ENCODE data around the gene AP1G2.
"Not testable (repeated sequence)": the region's sequence is repeated elsewhere in the genome, so short reads cannot be mapped to it uniquely, and the experiment has no call there.

The AP1G2 gene, protein sequence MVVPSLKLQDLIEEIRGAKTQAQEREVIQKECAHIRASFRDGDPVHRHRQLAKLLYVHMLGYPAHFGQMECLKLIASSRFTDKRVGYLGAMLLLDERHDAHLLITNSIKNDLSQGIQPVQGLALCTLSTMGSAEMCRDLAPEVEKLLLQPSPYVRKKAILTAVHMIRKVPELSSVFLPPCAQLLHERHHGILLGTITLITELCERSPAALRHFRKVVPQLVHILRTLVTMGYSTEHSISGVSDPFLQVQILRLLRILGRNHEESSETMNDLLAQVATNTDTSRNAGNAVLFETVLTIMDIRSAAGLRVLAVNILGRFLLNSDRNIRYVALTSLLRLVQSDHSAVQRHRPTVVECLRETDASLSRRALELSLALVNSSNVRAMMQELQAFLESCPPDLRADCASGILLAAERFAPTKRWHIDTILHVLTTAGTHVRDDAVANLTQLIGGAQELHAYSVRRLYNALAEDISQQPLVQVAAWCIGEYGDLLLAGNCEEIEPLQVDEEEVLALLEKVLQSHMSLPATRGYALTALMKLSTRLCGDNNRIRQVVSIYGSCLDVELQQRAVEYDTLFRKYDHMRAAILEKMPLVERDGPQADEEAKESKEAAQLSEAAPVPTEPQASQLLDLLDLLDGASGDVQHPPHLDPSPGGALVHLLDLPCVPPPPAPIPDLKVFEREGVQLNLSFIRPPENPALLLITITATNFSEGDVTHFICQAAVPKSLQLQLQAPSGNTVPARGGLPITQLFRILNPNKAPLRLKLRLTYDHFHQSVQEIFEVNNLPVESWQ

DNA sequence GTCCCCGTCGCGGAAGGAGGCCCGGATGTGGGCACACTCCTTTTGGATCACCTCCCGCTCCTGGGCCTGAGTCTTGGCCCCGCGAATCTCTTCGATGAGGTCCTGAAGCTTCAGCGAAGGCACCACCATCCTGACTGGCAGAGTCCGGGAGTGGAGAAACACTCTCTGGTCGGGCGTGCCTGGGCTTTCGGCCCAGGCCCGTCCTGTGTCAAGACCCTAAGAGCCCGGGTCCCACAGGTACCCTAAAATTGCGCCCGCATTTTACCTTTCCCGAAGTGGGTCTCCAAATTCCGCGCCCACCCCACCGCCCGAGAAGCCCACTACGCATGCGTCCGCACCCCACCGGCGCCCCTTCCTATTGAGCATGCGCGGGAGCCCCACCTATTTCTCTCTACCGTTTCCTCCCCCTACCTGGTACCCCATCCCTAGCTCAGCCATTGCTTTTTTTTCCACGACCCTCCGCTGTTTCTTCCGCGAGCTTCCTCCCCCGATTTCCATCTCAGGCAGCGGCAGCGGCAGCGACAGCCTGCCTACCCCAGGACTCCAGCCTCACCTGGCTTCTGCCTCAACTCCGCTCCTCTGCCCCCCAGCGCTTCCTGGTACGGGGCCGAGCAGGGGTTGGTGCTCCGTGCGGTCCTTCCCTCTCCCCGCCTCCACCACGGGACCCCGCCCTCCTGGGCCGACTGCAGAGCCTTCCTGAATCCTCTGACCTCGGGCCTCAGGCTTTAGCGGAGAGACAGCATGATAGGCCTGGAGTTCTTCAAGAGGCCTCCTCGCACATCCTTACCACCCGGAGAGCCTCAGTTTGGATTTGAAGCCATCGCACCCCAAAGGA lies at the start of gene AP1G2:
Gene AP1G2 (minus strand): TSS at position 606 of the 835 bp plus-strand sequence. CDS start 477 bp downstream, at position 129.
- DNase-seq (ENCODE audit: low read depth, low spot score) = no peak

- no peak for DNase-seq (ENCODE audit: low read depth, low spot score)
Observed at GRCh38 chr14:23615856-23616255, 48.3 kb upstream of the AP1G2 start.

DNA sequence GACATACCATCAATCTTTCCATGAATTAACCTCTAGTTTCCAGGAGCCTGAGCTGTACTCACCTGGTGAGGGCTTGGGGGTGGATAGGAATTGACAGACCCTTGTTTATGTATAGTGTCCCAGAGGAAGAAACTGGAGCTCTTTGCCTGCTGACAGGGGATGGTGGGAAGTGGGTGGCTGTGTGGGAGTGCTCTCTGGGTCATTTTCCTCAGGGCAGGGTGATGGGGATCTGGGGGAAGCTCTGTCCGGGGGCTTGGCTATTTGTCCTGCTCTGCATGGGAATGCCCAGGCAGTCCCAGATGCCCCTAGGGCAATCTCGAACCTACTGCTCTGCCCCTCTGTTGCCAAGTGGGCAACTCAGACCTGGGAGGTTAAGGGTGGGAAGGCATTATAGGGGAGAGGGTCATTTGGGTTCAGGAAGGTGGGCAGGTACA lies 46.8 kb upstream of the AP1G2 start:
- no peak for DNase-seq (ENCODE audit: low read depth, low spot score)

DNA sequence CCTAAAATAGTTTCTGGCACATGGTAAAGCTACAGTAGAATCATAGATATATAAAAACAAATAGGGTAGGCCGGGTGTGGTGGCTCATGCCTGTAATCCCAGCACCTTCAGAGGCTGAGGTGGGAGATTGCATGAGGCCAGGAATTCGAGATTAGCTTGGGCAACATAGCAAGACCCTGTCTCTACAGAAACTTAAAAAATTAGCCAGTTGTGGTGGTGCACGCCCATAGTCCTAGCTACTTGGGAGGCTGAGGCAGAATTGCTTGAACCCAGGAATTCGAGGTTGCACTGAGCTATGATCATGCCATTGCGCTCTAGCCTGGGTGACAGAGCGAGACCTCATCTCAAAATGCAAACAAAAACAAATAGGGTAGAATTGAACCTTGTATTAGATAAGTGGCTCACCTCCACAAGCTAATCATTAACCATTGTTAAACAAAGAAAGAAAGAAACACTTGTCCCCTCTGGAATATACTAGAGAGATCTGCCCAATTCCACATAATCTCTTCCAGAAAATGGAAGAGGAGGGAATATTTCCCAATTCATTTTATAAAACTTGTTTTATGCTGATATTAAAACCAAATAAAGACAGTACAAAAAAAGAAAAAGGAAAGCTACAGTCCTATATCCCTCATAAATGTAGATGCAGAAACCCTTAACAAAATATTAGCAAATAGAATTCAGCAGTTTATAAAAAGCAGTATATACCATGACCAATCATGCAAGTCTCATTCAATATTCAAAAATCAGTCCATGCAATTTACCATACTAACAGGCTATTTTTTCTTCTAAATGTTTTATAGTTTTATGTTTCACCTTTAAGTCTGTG lies 45.9 kb upstream of the AP1G2 start:
- DNase-seq (ENCODE audit: low read depth, low spot score) = no peak

- no peak for DNase-seq (ENCODE audit: low read depth, low spot score)
Observed at GRCh38 chr14:23612802-23613201, 45.2 kb upstream of the AP1G2 start.

- DNase-seq (ENCODE audit: low read depth, low spot score) = no peak
Observed at GRCh38 chr14:23612354-23612732, 44.8 kb upstream of the AP1G2 start.

DNA sequence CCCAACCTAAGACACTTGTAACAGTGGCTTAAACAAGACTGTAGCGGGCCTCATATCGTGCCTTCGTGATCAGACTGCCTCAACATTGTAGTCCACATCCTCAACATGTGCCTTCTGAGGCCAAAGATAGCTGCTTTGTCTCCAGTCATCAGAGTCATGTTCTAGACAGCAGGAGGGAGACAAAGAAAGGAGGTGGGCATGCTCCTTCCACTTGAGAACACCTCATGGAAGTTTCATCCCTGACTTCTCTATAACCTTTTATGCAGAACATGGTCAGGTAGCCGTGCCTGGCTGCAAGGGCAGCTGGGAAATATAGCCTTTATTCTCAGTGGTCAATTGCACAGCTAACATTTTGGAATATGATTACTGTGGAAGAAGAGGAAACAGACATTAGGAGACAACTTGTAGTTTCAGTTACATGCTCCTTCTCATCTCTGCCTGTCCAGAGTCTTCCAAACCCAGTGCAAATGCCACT lies 43.3 kb upstream of the AP1G2 start:
- DNase-seq (ENCODE audit: low read depth, low spot score) = no peak

- no peak for DNase-seq (ENCODE audit: low read depth, low spot score)
Observed at GRCh38 chr14:23610090-23610814, 42.7 kb upstream of the AP1G2 start.

DNA sequence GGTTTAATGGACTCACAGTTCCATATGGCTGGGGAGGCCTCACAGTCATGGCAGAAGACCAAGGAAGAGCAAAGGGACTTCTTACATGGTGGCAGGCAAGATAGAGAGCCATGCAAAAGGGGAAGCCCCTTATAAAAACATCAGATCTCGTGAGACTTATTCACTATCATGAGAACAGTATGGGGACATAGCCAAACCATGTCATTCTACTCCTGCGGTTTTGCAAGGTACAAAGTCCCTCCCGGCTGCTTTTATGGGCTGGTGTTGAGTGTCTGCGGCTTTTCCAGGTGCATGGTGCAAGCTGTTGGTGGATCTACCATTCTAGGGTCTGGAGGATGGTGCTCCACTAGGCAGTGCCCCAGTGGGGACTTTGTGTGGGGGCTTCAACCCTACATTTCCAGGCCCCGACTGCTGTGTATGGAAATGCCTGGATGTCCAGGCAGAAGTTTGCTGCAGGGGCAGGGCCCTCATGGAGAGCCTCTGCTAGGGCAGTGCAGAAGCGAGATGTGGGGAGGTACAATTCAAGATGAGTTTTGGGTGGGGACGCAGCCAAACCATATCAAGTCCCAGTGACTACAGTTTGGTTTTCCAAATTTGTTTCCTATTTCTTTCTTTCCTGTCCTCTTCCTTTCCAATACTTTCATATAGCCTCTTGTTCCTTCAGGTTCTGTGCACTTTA lies 42.0 kb upstream of the AP1G2 start:
- not testable (repeated sequence) for DNase-seq (ENCODE audit: low read depth, low spot score)

GRCh38 chr14:23609001-23609400 lies 41.4 kb upstream of the AP1G2 start:
- DNase-seq (ENCODE audit: low read depth, low spot score) = no peak

DNA sequence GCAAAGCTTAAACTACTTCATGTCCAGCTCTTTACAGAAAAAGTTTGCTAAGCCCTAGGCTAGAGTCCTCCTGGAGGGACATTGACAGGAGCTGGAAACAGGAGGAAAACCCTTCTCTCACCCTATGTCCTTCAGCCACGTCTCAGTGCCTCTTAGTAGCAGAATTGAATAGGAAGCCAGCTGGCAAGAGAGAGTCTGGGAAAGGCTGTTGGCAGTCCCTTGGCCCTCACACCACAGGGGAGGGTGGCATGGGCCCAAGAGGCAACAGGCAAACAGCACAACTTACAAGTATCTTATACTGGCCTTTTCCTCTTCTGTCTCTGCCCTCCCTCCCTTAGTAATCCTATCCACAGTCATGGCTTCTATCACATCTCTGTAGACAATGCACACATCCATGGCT lies 40.9 kb upstream of the AP1G2 start:
- DNase-seq (ENCODE audit: low read depth, low spot score) = no peak

DNA sequence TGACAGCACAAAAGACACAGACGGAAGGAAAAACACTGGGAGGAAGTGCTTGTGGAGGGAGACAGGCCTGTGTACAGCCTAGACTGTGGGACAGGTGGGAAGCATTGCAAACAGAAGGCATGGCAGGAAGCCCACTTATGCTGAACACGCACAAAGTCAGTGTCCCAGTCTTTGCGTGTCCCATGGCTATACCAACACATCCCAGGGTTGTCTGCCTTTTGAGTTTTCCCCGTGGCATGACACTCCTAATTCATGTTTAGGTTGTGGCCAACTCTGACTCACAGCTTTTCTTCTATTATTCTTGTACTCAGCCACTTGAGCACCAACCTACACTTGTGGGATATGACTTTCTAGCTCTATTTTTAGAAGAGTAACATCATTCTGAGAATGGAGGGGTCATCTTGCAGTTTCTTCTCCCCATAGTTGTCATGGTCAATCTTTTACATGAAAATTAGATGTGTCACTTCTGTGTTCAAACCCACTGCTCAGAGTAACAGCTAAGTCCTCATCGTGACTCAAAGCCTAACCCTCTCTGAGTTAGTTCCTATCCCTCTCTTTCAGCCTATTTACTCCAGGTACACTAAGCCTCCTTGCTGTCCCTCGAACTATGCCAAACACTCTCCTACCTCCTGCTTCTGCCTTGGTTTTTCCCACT lies 38.5 kb upstream of the AP1G2 start:
- no peak for DNase-seq (ENCODE audit: low read depth, low spot score)

DNA sequence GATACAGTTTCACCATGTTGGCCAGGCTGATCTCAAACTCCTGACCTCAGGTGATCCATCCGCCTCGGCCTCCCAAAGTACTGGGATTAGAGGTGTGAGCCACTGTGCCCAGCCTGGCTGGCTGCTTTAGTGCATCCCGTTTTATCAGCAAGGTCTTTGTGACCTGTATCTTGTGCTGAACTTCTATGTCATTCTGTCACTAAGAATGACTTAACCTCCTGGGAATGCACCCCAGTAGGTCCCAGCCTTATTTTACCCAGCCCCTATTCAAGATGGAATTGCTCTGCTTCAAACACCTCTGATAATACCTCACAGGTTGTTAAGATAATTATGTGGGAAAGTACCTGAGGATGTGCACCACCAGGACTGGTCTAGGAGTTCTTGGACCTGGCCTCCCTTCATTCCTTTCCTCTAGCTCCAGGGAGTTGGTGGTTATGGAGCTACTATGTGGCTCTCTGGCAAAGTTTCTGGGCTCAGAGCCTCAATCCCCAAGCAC lies 37.1 kb upstream of the AP1G2 start:
- no peak for DNase-seq (ENCODE audit: low read depth, low spot score)

- DNase-seq (ENCODE audit: low read depth, low spot score) = no peak
Observed at GRCh38 chr14:23604148-23604547, 36.6 kb upstream of the AP1G2 start.

DNA sequence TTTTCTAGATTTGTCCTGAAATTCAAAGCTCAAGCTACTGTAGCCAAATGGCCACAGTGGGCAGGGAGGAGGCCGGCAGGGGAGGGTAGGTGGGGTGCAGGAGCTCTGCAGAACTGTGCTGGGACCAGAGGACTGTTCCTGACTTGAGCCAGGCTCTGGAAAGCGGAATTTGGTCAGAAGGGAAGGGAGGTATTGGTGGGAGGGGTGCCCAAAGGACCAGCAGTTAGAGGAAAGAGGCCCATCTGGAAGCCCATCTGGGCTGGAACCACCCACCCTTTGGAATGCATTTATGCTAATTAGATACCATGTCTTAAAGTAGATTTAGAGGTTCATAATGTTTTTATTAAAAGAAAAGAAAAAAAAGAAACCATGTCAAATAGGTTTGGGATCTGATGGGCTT lies 35.5 kb upstream of the AP1G2 start:
- DNase-seq (ENCODE audit: low read depth, low spot score) = no peak

- DNase-seq (ENCODE audit: low read depth, low spot score) = no peak
Observed at GRCh38 chr14:23602181-23603095, 34.8 kb upstream of the AP1G2 start.

DNA sequence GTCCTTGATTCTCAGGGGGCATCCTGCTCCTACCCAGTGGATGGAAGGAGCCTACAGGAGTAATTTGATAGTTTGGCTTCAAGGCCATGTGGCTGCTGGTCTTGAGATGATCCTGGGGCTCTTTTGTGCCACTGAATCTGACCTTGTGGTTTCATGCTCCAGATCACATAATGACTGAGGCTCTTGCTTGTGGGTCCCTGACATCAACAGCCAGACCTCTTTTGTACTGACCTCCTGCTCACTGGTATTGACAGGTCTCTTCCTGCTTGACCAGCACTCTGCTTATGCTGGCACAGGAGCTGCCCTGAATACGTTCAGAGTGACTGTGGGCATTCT lies 34.2 kb upstream of the AP1G2 start:
- no peak for DNase-seq (ENCODE audit: low read depth, low spot score)

DNA sequence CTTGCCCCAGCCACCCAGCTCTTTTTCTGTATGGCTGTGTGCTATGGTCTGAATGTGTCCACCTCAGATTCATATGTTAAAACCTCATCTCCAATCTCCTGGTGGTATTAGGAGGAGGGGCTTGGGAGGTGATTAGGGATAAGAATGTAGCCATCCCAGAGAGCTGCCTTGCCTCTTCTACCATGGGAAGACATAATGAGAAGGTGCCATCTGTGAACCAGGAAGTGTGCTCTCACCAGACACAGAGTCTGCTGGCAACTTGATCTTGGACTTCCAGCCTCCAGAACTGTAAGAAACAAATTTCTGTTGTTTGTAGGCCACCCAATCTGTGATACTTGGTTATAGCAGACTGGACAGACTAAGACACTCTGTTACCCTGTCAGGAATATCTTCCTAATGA lies 33.8 kb upstream of the AP1G2 start:
- DNase-seq (ENCODE audit: low read depth, low spot score) = no peak

All from smooth muscle cell of the brain vasculature (primary cell).